ENCODE measurements around the gene ANO8.

- TF ChIP-seq CTCF (IDR thresholded peaks at IDR 0.05) (peak in 1 of 6 experiments; percentile 6), POLR2A (IDR thresholded peaks at IDR 0.05) (peak in 3 of 4 donors; percentile 15 to 46 (median 22))
Measured at GRCh38 chr19:17336872-17337674, 2.4 kb upstream of the ANO8 start, which contains the start of gene GTPBP3.

Data from upper lobe of left lung (tissue), 4 donors.